Endothelial cell of umbilical vein (primary cell): ENCODE data around the gene PRMT7. TPM values are rescaled to one million over a fixed set of nuclear protein-coding genes. Genes with fewer than 3 reads are reported as not detected.

ENCODE experiments used
- BruUV-seq: library from RNA; stranded (reverse); fragments of 400-500 nt; replicated peaks from 2 replicates; lab custom pipeline; 2021; lab: Mats Ljungman, UMichigan
- CTCF ChIA-PET: fragments of 300-600, 350-600 bp; sonication (Branson Sonifier 250); formaldehyde crosslinking; loops from one replicate; lab custom pipeline; 2021; ENCODE audit warnings: antibody characterized with exemption, inconsistent platforms; lab: Charles Lee
- POLR2A ChIA-PET: fragments of 300-600, 350-600 bp; sonication (Branson Sonifier 250); formaldehyde crosslinking; loops from one replicate; lab custom pipeline; 2021; ENCODE audit warnings: antibody characterized with exemption, inconsistent platforms; lab: Charles Lee
- DNase-seq: peaks from one replicate; pipeline ENCODE4 v3.0.0-alpha.2; 2011; ENCODE audit warnings: low read depth, low spot score
- FAIRE-seq: peaks from 2 replicates; lab custom pipeline; 2011; peaks lifted over from hg19 to GRCh38; lab: Jason Lieb, UNC
- H2AFZ ChIP-seq: 2 replicates; pipeline ENCODE4 v1.6.0; 2012; ENCODE audit warnings: low read depth, low read length, control low read depth, inconsistent platforms
- H3K27ac ChIP-seq: 2 replicates; pipeline ENCODE4 v1.5.1; 2011; ENCODE audit warnings: low read depth, mild to moderate bottlenecking, control low read depth, low read length, moderate library complexity; ENCODE audit not compliant: insufficient read depth
- H3K27me3 ChIP-seq, 2 experiments: 2 replicates each; pipeline versions ENCODE4 v1.6.0 to v1.6.1; 2011; ENCODE audit warnings: low read length in 2 of 2, mixed read lengths in 1 of 2; ENCODE audit not compliant: control insufficient read depth in 2 of 2, insufficient read depth in 2 of 2
- H3K36me3 ChIP-seq, 2 experiments: 2 replicates in 1 of 2; 3 replicates in 1 of 2; pipeline ENCODE4 v1.5.1; 2011; ENCODE audit warnings: low read length in 2 of 2, mild to moderate bottlenecking in 1 of 2, moderate library complexity in 1 of 2; ENCODE audit not compliant: control insufficient read depth in 2 of 2, insufficient read depth in 2 of 2; ENCODE audit errors: extremely low read depth in 1 of 2
- H3K4me1 ChIP-seq: 3 replicates; pipeline ENCODE4 v1.5.1; 2011; ENCODE audit warnings: mild to moderate bottlenecking, low read length; ENCODE audit not compliant: control insufficient read depth, insufficient read depth; ENCODE audit errors: extremely low read depth
- H3K4me2 ChIP-seq: 2 replicates; pipeline ENCODE4 v1.6.1; 2011; ENCODE audit warnings: low read length, control low read depth, mixed read lengths; ENCODE audit not compliant: insufficient read depth
- H3K4me3 ChIP-seq, 3 experiments: fragments of 200-600 bp in 1 of 3; sonication (generic), shearing (Covaris generic) in 1 of 3; replicated peaks in 1 of 3; 2 replicates each; pipeline ENCODE4 v1.5.1; 2011 to 2016; ENCODE audit warnings: control low read depth in 3 of 3, low read length in 3 of 3, mild to moderate bottlenecking in 2 of 3, inconsistent platforms in 1 of 3, low read depth in 1 of 3, moderate library complexity in 1 of 3; ENCODE audit not compliant: insufficient read depth in 1 of 3
- H3K79me2 ChIP-seq: 2 replicates; pipeline ENCODE4 v1.6.0; 2012; ENCODE audit warnings: low read length, inconsistent platforms; ENCODE audit not compliant: control insufficient read depth, insufficient read depth
- H3K9ac ChIP-seq: replicated peaks from 2 replicates; pipeline ENCODE3; 2011; ENCODE audit warnings: low read length, control low read depth; ENCODE audit not compliant: insufficient read depth; ENCODE audit errors: extremely low read depth
- H3K9me1 ChIP-seq: replicated peaks from 3 replicates; pipeline ENCODE4 v1.6.0; 2011; ENCODE audit warnings: mild to moderate bottlenecking, low read length; ENCODE audit not compliant: control insufficient read depth, insufficient read depth; ENCODE audit errors: extremely low read depth
- H3K9me3 ChIP-seq: replicated peaks from 2 replicates; pipeline ENCODE4 v1.5.1; 2012; ENCODE audit warnings: low read length, inconsistent platforms; ENCODE audit not compliant: control insufficient read depth, insufficient read depth
- H4K20me1 ChIP-seq: replicated peaks from 2 replicates; pipeline ENCODE3; 2011; ENCODE audit warnings: mild to moderate bottlenecking, low read length; ENCODE audit not compliant: control insufficient read depth, insufficient read depth; ENCODE audit errors: extremely low read depth
- CTCF ChIP-seq, 2 donors: IDR thresholded peaks; 1 replicate in 1 of 2; 2 replicates in 1 of 2; pipeline ENCODE4 v1.5.1; 2011; ENCODE audit warnings: low read length in 2 of 2, mild to moderate bottlenecking in 2 of 2, moderate library complexity in 2 of 2, control low read depth in 1 of 2, inconsistent platforms in 1 of 2, low read depth in 1 of 2; ENCODE audit not compliant: insufficient read depth in 1 of 2; ENCODE audit errors: extremely low read depth in 1 of 2
- EZH2 ChIP-seq: IDR thresholded peaks from 2 replicates; pipeline ENCODE4 v1.6.1; 2012; ENCODE audit warnings: borderline replicate concordance, low read depth, mild to moderate bottlenecking, moderate library complexity, low read length, inconsistent platforms; ENCODE audit not compliant: severe bottlenecking
- FOS ChIP-seq: IDR thresholded peaks from 2 replicates; pipeline ENCODE4 v1.6.1; 2011; ENCODE audit warnings: mild to moderate bottlenecking, low read length, moderate library complexity, borderline replicate concordance; ENCODE audit not compliant: insufficient read depth
- GATA2 ChIP-seq: IDR thresholded peaks from 2 replicates; pipeline ENCODE4 v1.7.0; 2011; ENCODE audit warnings: low read depth, mild to moderate bottlenecking, moderate library complexity, mixed read lengths, low read length; ENCODE audit not compliant: insufficient read length, insufficient read depth
- JUN ChIP-seq: IDR thresholded peaks from 2 replicates; pipeline ENCODE4 v1.6.1; 2011; ENCODE audit warnings: borderline replicate concordance, low read depth; ENCODE audit not compliant: insufficient read length, insufficient read depth
- MAX ChIP-seq: IDR thresholded peaks from 2 replicates; pipeline ENCODE4 v1.6.1; 2011; ENCODE audit not compliant: insufficient read depth, insufficient read length
- MYC ChIP-seq: IDR thresholded peaks from one replicate; pipeline ENCODE4 v1.6.1; 2011; ENCODE audit warnings: mild to moderate bottlenecking, low read depth, low read length
- POLR2A ChIP-seq: IDR thresholded peaks from 2 replicates; pipeline ENCODE4 v1.6.1; 2012; ENCODE audit warnings: low read depth, mild to moderate bottlenecking, control low read depth, low read length
- POLR2AphosphoS5 ChIP-seq: IDR thresholded peaks from 2 replicates; pipeline ENCODE4 v1.6.1; 2012; ENCODE audit warnings: low read depth, mild to moderate bottlenecking, control low read depth, low read length, moderate library complexity; ENCODE audit not compliant: insufficient read depth
- dilution Hi-C: fragments of 300-500 bp; cut with MboI; formaldehyde crosslinking; loops from one replicate; pipeline ENCODE4 v1.15.0; 2019; ENCODE audit warnings: low sequenced_read_pairs; ENCODE audit not compliant: extremely low pct_ligation_motif_present
- intact Hi-C: fragments of 100-400 bp; cut with micrococcal nuclease; formaldehyde crosslinking; loops from one replicate; pipeline ENCODE4 v1.10.0; 2022
- polyA plus RNA-seq, 4 experiments: library from polyadenylated mRNA; depleted of rRNA in 3 of 4; stranded (reverse) in 3 of 4; unstranded in 1 of 4; fragments of >200 nt; gene quantifications; 2 replicates each; pipeline versions ENCODE4 v1.2.1 to v1.2.3, GENCODE V29; 2011 to 2012; ENCODE audit warnings: missing spikeins in 1 of 4
- total RNA-seq: library from RNA; stranded (reverse); gene quantifications from 2 replicates; pipeline ENCODE4 v1.2.3, GENCODE V29; 2021

PRMT7 gene
- total and polyA plus RNA-seq, 2 donors (not counting 3 experiments of a cell fraction or from before 2014, with no cell fraction given): 43.4 to 57.9 TPM

GRCh38 chr16:68351991-68352431, 41.2 kb downstream of the PRMT7 start:
- Histone ChIP-seq H3K79me2 (no peaks in the 10 kb centered on the region), H3K4me3 (no peak overlapping the region), H4K20me1 (no peaks in the 10 kb centered on the region), H3K9me3 (no peaks in the 10 kb centered on the region), H3K9ac (no peak overlapping the region), H2AFZ (no peak overlapping the region), H3K36me3 (peaks cover 0 to 50% of the 10 kb centered on the region in 2 experiments), H3K27me3 (no peaks in the 10 kb centered on the region), H3K9me1 (no peaks in the 10 kb centered on the region), H3K27ac (no peak overlapping the region), H3K4me2 (no peak overlapping the region), H3K4me1 (no peaks in the 10 kb centered on the region)
- intact Hi-C loops (no loop called here), dilution Hi-C loops (no loop called here)
- TF ChIP-seq POLR2A: no peak
- no peak for TF ChIP-seq MYC
- no peak for TF ChIP-seq GATA2
- no peak for TF ChIP-seq POLR2AphosphoS5
- no peak for TF ChIP-seq JUN
- no peak for TF ChIP-seq FOS
- TF ChIP-seq EZH2: no peak
- TF ChIP-seq CTCF (IDR thresholded peaks at IDR 0.05; ENCODE audit: extremely low read depth in 1 of 2, insufficient read depth in 1 of 2, low read depth in 1 of 2, low read length in 2 of 2): no peak
- no peak for TF ChIP-seq MAX
- ChIA-PET POLR2A (no interaction called here), CTCF (interaction anchor here (1.0 kb wide), 1 partner anchor 10 kb away, joined by 3 read pairs; no protein-coding TSS in a partner anchor)
- DNase-seq (no peak), FAIRE-seq (no peak)
- no TSS peak for BruUV-seq
